Endometrial microvascular endothelial cells (primary cell): ENCODE measurements around the gene GNB1. TPM values are rescaled to one million over a fixed set of nuclear protein-coding genes. Genes with fewer than 3 reads are reported as not detected.

Source experiments
- in situ Hi-C: cut with HindIII; loops from 2 replicates; pipeline ENCODE4 v1.10.0; 2017; ENCODE audit warnings: low sequenced_read_pairs, low pct_unique_long_range_greater_than_20kb; ENCODE audit errors: inconsistent ontology term
- total RNA-seq: library from RNA; depleted of rRNA; stranded (reverse); fragments of >200 nt; gene quantifications from one replicate; pipeline ENCODE4 v1.2.3, GENCODE V29; 2015; ENCODE audit errors: inconsistent ontology term

GNB1 gene
- total RNA-seq, 1 donor from 2014 or later = 184 TPM

GRCh38 chr1:1846386-1846918 lies 44.4 kb downstream of the GNB1 start:
- in situ Hi-C loops = no loop called here

- in situ Hi-C loops = no loop called here
Measured at GRCh38 chr1:1842360-1843146, 48.3 kb downstream of the GNB1 start.

DNA sequence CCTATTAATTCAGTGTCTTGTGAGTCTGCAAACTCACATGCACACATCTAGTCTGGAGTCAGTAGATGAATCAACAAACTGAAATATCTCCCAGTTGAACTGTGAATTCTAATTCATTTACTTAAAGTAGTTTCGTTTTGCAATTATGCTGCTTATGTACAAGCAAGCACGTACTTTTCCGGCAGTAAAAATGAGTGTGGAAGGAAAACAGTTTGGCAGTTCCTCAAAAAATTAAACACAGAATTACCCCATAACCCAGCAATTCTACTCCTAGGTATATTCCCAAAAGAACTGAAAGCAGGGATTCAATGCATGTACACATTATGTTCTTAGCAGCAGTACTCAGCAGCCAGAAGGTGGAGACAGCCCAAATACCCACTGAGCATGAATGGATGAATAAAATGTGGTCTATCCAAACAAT lies 49.3 kb downstream of the GNB1 start:
- in situ Hi-C loops = no loop called here

DNA sequence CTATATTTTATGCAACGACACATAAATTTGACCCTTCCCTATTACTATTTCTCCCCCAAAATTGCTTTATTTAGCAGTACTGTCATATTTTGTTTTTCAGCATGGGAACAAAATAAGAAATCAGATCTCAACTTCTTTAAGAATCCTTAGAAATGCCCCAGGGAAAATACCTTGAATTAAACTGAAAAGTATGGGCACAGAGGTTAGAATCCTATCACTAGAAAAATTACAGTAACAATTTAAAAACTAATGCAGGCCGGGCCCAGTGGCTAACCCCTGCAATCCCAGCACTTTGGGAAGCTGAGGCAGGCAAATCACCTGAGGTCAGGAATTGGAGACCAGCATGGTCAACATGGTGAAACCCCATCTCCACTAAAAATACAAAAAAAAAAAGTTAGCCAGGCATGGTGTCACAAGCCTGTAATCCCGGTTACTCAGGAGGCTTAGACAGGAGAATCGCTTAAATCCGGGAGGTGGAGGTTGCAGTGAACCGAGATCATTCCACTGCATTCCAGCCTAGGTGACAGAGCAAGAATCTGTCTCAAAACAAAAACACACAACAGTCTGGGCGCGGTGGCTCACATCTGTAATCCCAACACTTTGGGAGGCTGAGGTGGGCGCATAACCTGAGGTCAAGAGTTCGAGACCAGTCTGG lies 51.4 kb downstream of the GNB1 start:
- in situ Hi-C loops = no loop called here

GRCh38 chr1:1836119-1836518 lies 54.8 kb downstream of the GNB1 start:
- in situ Hi-C loops = no loop called here

GRCh38 chr1:1835546-1835945 lies 55.3 kb downstream of the GNB1 start:
- in situ Hi-C loops = no loop called here

- in situ Hi-C loops = no loop called here
Measured at GRCh38 chr1:1833916-1834325, 57.0 kb downstream of the GNB1 start.

- in situ Hi-C loops = no loop called here
Measured at GRCh38 chr1:1833456-1833855, 57.4 kb downstream of the GNB1 start.

- in situ Hi-C loops = no loop called here
Measured at GRCh38 chr1:1832820-1833219, 58.1 kb downstream of the GNB1 start.

- in situ Hi-C loops = no loop called here
Measured at GRCh38 chr1:1832166-1832565, 58.7 kb downstream of the GNB1 start.

DNA sequence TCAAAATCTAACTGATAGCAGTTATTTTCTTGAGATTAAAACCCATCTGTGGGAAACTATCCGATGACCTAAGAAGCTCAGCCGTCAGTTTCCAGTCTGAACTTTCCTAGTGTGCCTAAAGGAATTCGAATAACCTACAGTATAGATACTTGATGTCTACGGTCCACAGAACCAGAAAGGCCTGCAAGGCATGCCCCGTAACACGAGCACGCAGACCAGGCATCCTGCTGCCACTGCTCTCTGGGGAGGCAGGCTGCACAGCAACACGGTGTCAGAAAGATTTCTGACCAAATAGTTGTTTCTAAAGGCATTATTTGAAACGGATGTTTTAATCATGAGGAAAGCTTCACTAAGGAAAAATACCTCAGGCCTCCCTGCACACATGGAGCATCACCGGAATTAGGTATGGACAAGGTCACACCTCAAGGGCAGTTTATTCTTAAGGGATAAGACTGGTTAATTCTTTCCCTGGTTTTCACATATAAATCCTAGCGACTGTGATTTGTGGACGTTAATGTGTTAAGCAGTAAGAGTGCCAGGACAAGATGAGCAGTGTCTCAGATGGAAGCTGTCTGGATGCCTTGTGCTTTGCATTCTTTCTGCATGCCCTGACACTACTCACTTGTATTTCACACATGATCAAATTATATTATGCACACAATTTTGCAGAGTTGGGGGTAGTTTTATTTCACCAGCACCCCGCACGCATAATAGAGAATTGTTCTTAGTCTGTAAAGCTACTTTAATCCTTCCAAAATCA lies 63.6 kb downstream of the GNB1 start:
- in situ Hi-C loops = loop anchor here (10.0 kb wide), 1 partner anchor 58 kb away; no protein-coding TSS in a partner anchor

DNA sequence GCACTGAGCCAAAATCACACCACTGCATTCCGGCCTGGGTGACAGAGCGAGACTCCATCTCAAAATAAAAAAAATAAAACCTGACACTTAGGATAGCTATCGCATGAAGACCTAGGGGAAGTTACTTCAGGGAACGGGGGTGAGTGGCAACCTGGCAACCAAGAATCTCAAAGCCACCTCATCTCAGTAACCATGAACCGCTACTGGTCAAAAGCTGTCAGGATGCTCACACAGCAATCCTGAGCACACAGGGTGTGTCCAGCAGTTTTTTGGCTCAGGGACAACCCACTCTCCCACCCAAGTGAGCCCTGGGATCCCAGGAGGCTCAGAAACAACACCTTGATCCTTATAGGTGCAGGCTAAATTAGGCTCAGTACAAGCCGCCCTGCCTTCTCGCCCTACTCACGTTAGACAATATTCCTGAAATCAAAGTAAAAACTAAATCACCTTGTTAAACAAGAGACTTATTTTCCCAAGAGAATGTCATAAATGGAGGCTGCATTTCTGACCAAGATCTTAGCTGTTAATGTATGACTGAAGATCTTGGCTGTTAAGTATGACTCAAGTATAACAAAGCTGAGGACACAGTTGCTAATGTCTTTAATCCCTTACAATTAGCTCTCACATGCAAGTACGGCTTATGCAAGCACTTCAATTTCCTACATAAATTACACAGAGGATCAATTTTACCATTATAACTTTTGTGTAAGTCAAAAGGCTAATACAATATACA lies 64.4 kb downstream of the GNB1 start:
- in situ Hi-C loops = loop anchor here (10.0 kb wide), 1 partner anchor 58 kb away; no protein-coding TSS in a partner anchor

- in situ Hi-C loops = loop anchor here (10.0 kb wide), 1 partner anchor 60 kb away; no protein-coding TSS in a partner anchor
Measured at GRCh38 chr1:1825217-1825616, 65.7 kb downstream of the GNB1 start.

GRCh38 chr1:1819762-1820161 lies 71.1 kb downstream of the GNB1 start:
- in situ Hi-C loops = loop anchor here (10.0 kb wide), 1 partner anchor 65 kb away; no protein-coding TSS in a partner anchor

DNA sequence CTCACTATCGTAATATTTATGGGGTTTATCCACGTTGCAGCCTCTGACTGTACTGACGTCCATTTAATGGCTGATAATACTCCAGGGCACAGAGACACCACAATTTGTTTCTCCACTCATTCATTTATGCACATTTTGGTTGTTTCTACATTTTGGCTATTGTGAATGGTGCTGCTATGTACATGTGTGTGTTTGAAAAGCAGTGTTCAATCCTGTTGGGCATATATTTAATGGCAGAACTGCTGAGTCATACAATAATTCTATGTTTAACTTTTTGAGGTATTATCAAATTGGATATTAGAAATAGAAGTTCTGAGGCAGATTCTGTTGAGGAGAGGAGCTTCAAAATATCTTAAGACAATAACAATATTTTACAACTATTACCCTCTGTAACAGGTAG lies 73.7 kb downstream of the GNB1 start:
- in situ Hi-C loops = no loop called here

- in situ Hi-C loops = no loop called here
Measured at GRCh38 chr1:1815606-1816281, 75.1 kb downstream of the GNB1 start.

DNA sequence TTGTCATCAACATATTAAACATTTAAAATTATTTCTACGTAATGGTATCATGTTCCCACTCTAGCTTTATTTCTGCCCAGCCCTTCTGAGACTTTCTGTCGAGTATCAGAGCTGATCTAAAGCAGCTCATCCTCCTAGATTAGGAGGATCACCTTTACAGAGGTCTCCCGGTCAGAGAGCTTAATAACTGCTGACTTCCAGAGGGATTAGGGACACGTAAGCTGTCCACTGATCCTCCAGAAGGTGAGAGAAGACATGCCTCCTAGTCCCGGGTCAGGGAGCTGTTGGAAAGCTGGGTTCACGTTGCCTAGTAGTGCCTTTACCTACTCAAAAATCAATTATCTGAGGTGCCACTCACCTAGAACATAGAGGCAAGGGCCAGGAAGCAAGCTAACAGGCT lies 81.4 kb downstream of the GNB1 start:
- in situ Hi-C loops = no loop called here

GRCh38 chr1:1808206-1808605 lies 82.7 kb downstream of the GNB1 start:
- in situ Hi-C loops = no loop called here
